ENCODE data around the gene MMEL1. TPM values are rescaled to one million over a fixed set of nuclear protein-coding genes. Genes with fewer than 3 reads are reported as not detected.

The MMEL1 gene
- total and polyA plus RNA-seq, 2 experiments from 2014 or later, result 0.57 to 0.90 TPM

GRCh38 chr1:2541619-2542245, 91.1 kb downstream of the MMEL1 start:
- no peak for DNase-seq (ENCODE audit: low spot score)
- H2AFZ ChIP-seq, result no peak overlapping the region
- 0 out of 3 replicates have a peak overlapping the region, but pooled peaks have one; percentile 17 for H3K4me3 Mint-ChIP-seq
- no peak for ATAC-seq
- H3K9me3 Mint-ChIP-seq, result no peaks in the 10 kb centered on the region
- H3K27ac ChIP-seq (ENCODE audit: low read depth), result no peak overlapping the region
- peaks cover 12% of the 10 kb centered on the region; the same call in 1 of the 2 replicates for H3K27me3 ChIP-seq (ENCODE audit: insufficient read depth)
- H3K27me3 Mint-ChIP-seq (ENCODE audit: insufficient read depth, low read depth, poor library complexity), result peaks cover 26% of the 10 kb centered on the region
- no peaks in the 10 kb centered on the region for H4K20me1 ChIP-seq (replicated peaks; ENCODE audit: insufficient read depth)
- no peak overlapping the region for H3K27ac Mint-ChIP-seq
- no peaks in the 10 kb centered on the region for H3K36me3 ChIP-seq (ENCODE audit: insufficient read depth)
- peaks cover 4% of the 10 kb centered on the region; the same call in 1 of the 3 replicates for H3K4me1 Mint-ChIP-seq
- peaks cover 9% of the 10 kb centered on the region; the same call in 1 of the 2 replicates for H3K4me1 ChIP-seq (ENCODE audit: insufficient read depth)
- no peaks in the 10 kb centered on the region for H3K79me2 ChIP-seq (replicated peaks; ENCODE audit: insufficient read depth)
- 0 out of 2 replicates have a peak, but pooled peaks cover 3% of the 10 kb centered on the region for H3F3A ChIP-seq (replicated peaks; ENCODE audit: low read depth)
- H3K4me2 ChIP-seq, result no peak overlapping the region
- H3K4me3 ChIP-seq, result no peak overlapping the region
- TF ChIP-seq EZH2phosphoT487 (IDR thresholded peaks at IDR 0.05; ENCODE audit: unreplicated experiment) (no peak), REST (IDR thresholded peaks at IDR 0.05; ENCODE audit: unreplicated experiment) (no peak), NANOG (IDR thresholded peaks at IDR 0.05; ENCODE audit: borderline replicate concordance) (no peak), ZNF331 (CRISPR knock-in tag; IDR thresholded peaks at IDR 0.05; ENCODE audit: low read depth) (no peak), JUNB (IDR thresholded peaks at IDR 0.05; ENCODE audit: unreplicated experiment) (no peak), STAT1 (IDR thresholded peaks at IDR 0.05; ENCODE audit: unreplicated experiment) (no peak)
- TF ChIP-seq, protein P1, sequence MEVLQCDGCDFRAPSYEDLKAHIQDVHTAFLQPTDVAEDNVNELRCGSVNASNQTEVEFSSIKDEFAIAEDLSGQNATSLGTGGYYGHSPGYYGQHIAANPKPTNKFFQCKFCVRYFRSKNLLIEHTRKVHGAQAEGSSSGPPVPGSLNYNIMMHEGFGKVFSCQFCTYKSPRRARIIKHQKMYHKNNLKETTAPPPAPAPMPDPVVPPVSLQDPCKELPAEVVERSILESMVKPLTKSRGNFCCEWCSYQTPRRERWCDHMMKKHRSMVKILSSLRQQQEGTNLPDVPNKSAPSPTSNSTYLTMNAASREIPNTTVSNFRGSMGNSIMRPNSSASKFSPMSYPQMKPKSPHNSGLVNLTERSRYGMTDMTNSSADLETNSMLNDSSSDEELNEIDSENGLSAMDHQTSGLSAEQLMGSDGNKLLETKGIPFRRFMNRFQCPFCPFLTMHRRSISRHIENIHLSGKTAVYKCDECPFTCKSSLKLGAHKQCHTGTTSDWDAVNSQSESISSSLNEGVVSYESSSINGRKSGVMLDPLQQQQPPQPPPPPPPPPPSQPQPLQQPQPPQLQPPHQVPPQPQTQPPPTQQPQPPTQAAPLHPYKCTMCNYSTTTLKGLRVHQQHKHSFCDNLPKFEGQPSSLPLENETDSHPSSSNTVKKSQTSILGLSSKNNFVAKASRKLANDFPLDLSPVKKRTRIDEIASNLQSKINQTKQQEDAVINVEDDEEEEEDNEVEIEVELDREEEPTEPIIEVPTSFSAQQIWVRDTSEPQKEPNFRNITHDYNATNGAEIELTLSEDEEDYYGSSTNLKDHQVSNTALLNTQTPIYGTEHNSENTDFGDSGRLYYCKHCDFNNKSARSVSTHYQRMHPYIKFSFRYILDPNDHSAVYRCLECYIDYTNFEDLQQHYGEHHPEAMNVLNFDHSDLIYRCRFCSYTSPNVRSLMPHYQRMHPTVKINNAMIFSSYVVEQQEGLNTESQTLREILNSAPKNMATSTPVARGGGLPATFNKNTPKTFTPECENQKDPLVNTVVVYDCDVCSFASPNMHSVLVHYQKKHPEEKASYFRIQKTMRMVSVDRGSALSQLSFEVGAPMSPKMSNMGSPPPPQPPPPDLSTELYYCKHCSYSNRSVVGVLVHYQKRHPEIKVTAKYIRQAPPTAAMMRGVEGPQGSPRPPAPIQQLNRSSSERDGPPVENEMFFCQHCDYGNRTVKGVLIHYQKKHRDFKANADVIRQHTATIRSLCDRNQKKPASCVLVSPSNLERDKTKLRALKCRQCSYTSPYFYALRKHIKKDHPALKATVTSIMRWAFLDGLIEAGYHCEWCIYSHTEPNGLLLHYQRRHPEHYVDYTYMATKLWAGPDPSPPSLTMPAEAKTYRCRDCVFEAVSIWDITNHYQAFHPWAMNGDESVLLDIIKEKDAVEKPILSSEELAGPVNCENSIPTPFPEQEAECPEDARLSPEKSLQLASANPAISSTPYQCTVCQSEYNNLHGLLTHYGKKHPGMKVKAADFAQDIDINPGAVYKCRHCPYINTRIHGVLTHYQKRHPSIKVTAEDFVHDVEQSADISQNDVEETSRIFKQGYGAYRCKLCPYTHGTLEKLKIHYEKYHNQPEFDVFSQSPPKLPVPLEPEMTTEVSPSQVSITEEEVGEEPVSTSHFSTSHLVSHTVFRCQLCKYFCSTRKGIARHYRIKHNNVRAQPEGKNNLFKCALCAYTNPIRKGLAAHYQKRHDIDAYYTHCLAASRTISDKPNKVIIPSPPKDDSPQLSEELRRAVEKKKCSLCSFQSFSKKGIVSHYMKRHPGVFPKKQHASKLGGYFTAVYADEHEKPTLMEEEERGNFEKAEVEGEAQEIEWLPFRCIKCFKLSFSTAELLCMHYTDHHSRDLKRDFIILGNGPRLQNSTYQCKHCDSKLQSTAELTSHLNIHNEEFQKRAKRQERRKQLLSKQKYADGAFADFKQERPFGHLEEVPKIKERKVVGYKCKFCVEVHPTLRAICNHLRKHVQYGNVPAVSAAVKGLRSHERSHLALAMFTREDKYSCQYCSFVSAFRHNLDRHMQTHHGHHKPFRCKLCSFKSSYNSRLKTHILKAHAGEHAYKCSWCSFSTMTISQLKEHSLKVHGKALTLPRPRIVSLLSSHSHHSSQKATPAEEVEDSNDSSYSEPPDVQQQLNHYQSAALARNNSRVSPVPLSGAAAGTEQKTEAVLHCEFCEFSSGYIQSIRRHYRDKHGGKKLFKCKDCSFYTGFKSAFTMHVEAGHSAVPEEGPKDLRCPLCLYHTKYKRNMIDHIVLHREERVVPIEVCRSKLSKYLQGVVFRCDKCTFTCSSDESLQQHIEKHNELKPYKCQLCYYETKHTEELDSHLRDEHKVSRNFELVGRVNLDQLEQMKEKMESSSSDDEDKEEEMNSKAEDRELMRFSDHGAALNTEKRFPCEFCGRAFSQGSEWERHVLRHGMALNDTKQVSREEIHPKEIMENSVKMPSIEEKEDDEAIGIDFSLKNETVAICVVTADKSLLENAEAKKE (CRISPR knock-in tag; IDR thresholded peaks at IDR 0.05), result no peak
- no peaks in the 10 kb centered on the region for H3K9me2 ChIP-seq (ENCODE audit: insufficient read depth)
- H3K36me3 Mint-ChIP-seq (ENCODE audit: low read depth), result no peaks in the 10 kb centered on the region

Measured in GM23338 (cell line).